ENCODE data around the gene ITGB4. TPM values are rescaled to one million over a fixed set of nuclear protein-coding genes. Genes with fewer than 3 reads are reported as not detected.
A peak's percentile ranks its signal among the peaks of the same experiment; 100 is the strongest.

ITGB4 gene
- total RNA-seq, 6 experiments from 2014 or later = 0.92 to 4.1 (median 2.0) TPM

GRCh38 chr17:75783803-75784472, 62.7 kb downstream of the ITGB4 start:
- peak overlapping the region; percentile 99 to 100 (median 100) for H3K27ac ChIP-seq
- DNase-seq = peak; percentile 59 to 68 (median 62)
- no peaks in the 10 kb centered on the region for H3K36me3 ChIP-seq
- H3K4me1 ChIP-seq = peaks cover 0 to 24% (median 3%) of the 10 kb centered on the region in 4 donors
- intact Hi-C loops (cut with DNase I) = no loop called here
- TF ChIP-seq POLR2A (IDR thresholded peaks at IDR 0.05) = no peak
- no peak for TF ChIP-seq CTCF (IDR thresholded peaks at IDR 0.05)
- H3K27me3 ChIP-seq = no peaks in the 10 kb centered on the region
- peak overlapping the region; percentile 56 to 67 (median 62) for H3K4me3 ChIP-seq
- H3K9me3 ChIP-seq = no peaks in the 10 kb centered on the region
- ATAC-seq = peak; percentile 0 to 2 (median 1)
- 54% methylated on average over 11 of the region's 20 CpGs for WGBS (ENCODE audit: insufficient coverage, low coverage, low lambda C conversion rate, missing lambda C conversion rate)

- TF ChIP-seq POLR2A (IDR thresholded peaks at IDR 0.05) (peak; percentile 80), CTCF (IDR thresholded peaks at IDR 0.05) (no peak)
- peak within 1 kb of the TSS; percentile 56 to 67 (median 62) for H3K4me3 ChIP-seq
- peak within 1 kb of the TSS; percentile 99 to 100 (median 100) for H3K27ac ChIP-seq
- 7% methylated on average over 3 of the region's 45 CpGs for WGBS (ENCODE audit: insufficient coverage, low coverage, low lambda C conversion rate, missing lambda C conversion rate)
- peak; percentile 96 to 98 (median 98) for DNase-seq
- H3K27me3 ChIP-seq = no peaks in the 10 kb centered on the region
- intact Hi-C loops (cut with DNase I) = no loop called here
- H3K9me3 ChIP-seq = no peaks in the 10 kb centered on the region
- peak; percentile 86 to 94 (median 89) for ATAC-seq
- no peaks in the 10 kb centered on the region for H3K36me3 ChIP-seq
- peaks cover 0 to 24% (median 3%) of the 10 kb centered on the region in 4 donors for H3K4me1 ChIP-seq
Observed at GRCh38 chr17:75784473-75785015, 63.3 kb downstream of the ITGB4 start, which contains the start of gene UNK. Gene UNK (plus strand): TSS chr17:75784806. CDS start chr17:75784881, 75 bp downstream.

GRCh38 chr17:75785016-75785890, 64.0 kb downstream of the ITGB4 start:
- H3K4me1 ChIP-seq = peaks cover 0 to 21% (median 3%) of the 10 kb centered on the region in 4 donors
- no peaks in the 10 kb centered on the region for H3K36me3 ChIP-seq
- H3K4me3 ChIP-seq = peak overlapping the region; percentile 56 to 67 (median 62)
- H3K27ac ChIP-seq = peak overlapping the region; percentile 99 to 100 (median 100)
- no peaks in the 10 kb centered on the region for H3K27me3 ChIP-seq
- ATAC-seq = peak; percentile 78 to 88 (median 84)
- H3K9me3 ChIP-seq = no peaks in the 10 kb centered on the region
- peak; percentile 90 to 93 (median 92) for DNase-seq
- TF ChIP-seq POLR2A (IDR thresholded peaks at IDR 0.05) = peak; percentile 62
- TF ChIP-seq CTCF (IDR thresholded peaks at IDR 0.05) = no peak
- intact Hi-C loops (cut with DNase I) = no loop called here
- 6% methylated on average over 25 of the region's 43 CpGs for WGBS (ENCODE audit: insufficient coverage, low coverage, low lambda C conversion rate, missing lambda C conversion rate)

GRCh38 chr17:75791254-75791653, 70.0 kb downstream of the ITGB4 start:
- H3K27me3 ChIP-seq = no peaks in the 10 kb centered on the region
- DNase-seq = no peak
- ATAC-seq = no peak
- 77% methylated on average over 6 of the region's 6 CpGs for WGBS (ENCODE audit: insufficient coverage, low coverage, low lambda C conversion rate, missing lambda C conversion rate)
- no peak overlapping the region for H3K4me3 ChIP-seq
- no peak overlapping the region for H3K27ac ChIP-seq
- TF ChIP-seq CTCF (IDR thresholded peaks at IDR 0.05) = no peak
- TF ChIP-seq POLR2A (IDR thresholded peaks at IDR 0.05) = no peak
- no peaks in the 10 kb centered on the region for H3K9me3 ChIP-seq
- intact Hi-C loops (cut with DNase I) = no loop called here
- H3K4me1 ChIP-seq = peaks cover 0 to 4% (median under 1%) of the 10 kb centered on the region in 4 donors
- H3K36me3 ChIP-seq = peaks cover 0 to 5% (median 0%) of the 10 kb centered on the region in 4 donors
